COR-L47 (cell line): ENCODE results near the gene MRPL10.
A peak's percentile ranks its signal among the peaks of the same experiment; 100 is the strongest.

ENCODE experiments used
- DNase-seq: peaks from one replicate; lab custom pipeline; 2025; lab: John Stamatoyannopoulos, UW

Gene MRPL10

GRCh38 chr17:47812146-47812920 is 19.0 kb downstream of the MRPL10 start:
- DNase-seq, result no peak

- no peak for DNase-seq
Observed at GRCh38 chr17:47811709-47812108, 19.6 kb downstream of the MRPL10 start.

GRCh38 chr17:47810901-47811635 is 20.3 kb downstream of the MRPL10 start:
- no peak for DNase-seq

GRCh38 chr17:47810200-47810821 is 21.0 kb downstream of the MRPL10 start:
- DNase-seq, result no peak

- no peak for DNase-seq
Observed at GRCh38 chr17:47808830-47809480, 22.4 kb downstream of the MRPL10 start.

GRCh38 chr17:47808036-47808829 is 23.1 kb downstream of the MRPL10 start:
- DNase-seq, result no peak

- no peak for DNase-seq
Observed at GRCh38 chr17:47807421-47807820, 23.9 kb downstream of the MRPL10 start.

- no peak for DNase-seq
Observed at GRCh38 chr17:47806913-47807255, 24.5 kb downstream of the MRPL10 start.

- no peak for DNase-seq
Observed at GRCh38 chr17:47806026-47806912, 25.1 kb downstream of the MRPL10 start.

GRCh38 chr17:47804461-47804860 is 26.9 kb downstream of the MRPL10 start:
- no peak for DNase-seq

GRCh38 chr17:47803751-47804150 is 27.6 kb downstream of the MRPL10 start:
- DNase-seq, result no peak

- no peak for DNase-seq
Observed at GRCh38 chr17:47803201-47803600, 28.1 kb downstream of the MRPL10 start.

GRCh38 chr17:47802341-47803022 is 28.9 kb downstream of the MRPL10 start:
- DNase-seq, result peak; percentile 82

GRCh38 chr17:47801906-47802305 is 29.4 kb downstream of the MRPL10 start:
- DNase-seq, result no peak

- no peak for DNase-seq
Observed at GRCh38 chr17:47801176-47801765, 30.1 kb downstream of the MRPL10 start.

- DNase-seq, result no peak
Observed at GRCh38 chr17:47800686-47801085, 30.7 kb downstream of the MRPL10 start.

GRCh38 chr17:47797797-47798196 is 33.5 kb downstream of the MRPL10 start:
- DNase-seq, result no peak

GRCh38 chr17:47792979-47793378 is 38.4 kb downstream of the MRPL10 start:
- no peak for DNase-seq

- DNase-seq, result no peak
Observed at GRCh38 chr17:47792457-47792856, 38.9 kb downstream of the MRPL10 start.

- no peak for DNase-seq
Observed at GRCh38 chr17:47791025-47791424, 40.3 kb downstream of the MRPL10 start.
